GM12878 (cell line): Measurements from ENCODE around the gene INPP4B.

Experiments
- CREM ChIP-seq: IDR thresholded peaks from 2 replicates; pipeline ENCODE4 v1.6.1; 2014; ENCODE audit warnings: antibody characterized with exemption, low read depth
- DPF2 ChIP-seq: fragments of 450-650 bp; IDR thresholded peaks from 2 replicates; pipeline ENCODE4 v1.6.1; 2017; ENCODE audit warnings: mild to moderate bottlenecking
- POLR2A ChIP-seq: IDR thresholded peaks from 2 replicates; pipeline ENCODE4 v1.6.1; 2011; ENCODE audit warnings: low read depth, mild to moderate bottlenecking, low read length
- POLR2AphosphoS5 ChIP-seq: IDR thresholded peaks from 2 replicates; pipeline ENCODE4 v1.6.1; 2011; ENCODE audit warnings: mild to moderate bottlenecking, low read length, inconsistent platforms
- TARDBP ChIP-seq: IDR thresholded peaks from 2 replicates; pipeline ENCODE4 v1.6.1; 2016; ENCODE audit warnings: borderline replicate concordance
- ZNF274 ChIP-seq: IDR thresholded peaks from one replicate; pipeline ENCODE4 v1.8.0; 2011; ENCODE audit not compliant: insufficient read length, insufficient read depth
- TF ChIP-seq, protein P1 (sequence below), 3 experiments: IDR thresholded peaks in 2 of 3; conservative IDR thresholded peaks in 1 of 3; 2 replicates each; pipeline ENCODE4 v1.5.1; 2011; ENCODE audit warnings: low read depth in 3 of 3, low read length in 3 of 3, mild to moderate bottlenecking in 3 of 3, control low read depth in 2 of 3, moderate library complexity in 2 of 3, inconsistent platforms in 1 of 3, mixed read lengths in 1 of 3; ENCODE audit not compliant: control insufficient read depth in 2 of 3, insufficient read depth in 1 of 3; ENCODE audit errors: extremely low read depth in 1 of 3
- TF ChIP-seq, protein P2 (sequence below): fragments of 450-650 bp; IDR thresholded peaks from 2 replicates; pipeline ENCODE4 v1.6.1; 2017; ENCODE audit warnings: mild to moderate bottlenecking

DNA sequence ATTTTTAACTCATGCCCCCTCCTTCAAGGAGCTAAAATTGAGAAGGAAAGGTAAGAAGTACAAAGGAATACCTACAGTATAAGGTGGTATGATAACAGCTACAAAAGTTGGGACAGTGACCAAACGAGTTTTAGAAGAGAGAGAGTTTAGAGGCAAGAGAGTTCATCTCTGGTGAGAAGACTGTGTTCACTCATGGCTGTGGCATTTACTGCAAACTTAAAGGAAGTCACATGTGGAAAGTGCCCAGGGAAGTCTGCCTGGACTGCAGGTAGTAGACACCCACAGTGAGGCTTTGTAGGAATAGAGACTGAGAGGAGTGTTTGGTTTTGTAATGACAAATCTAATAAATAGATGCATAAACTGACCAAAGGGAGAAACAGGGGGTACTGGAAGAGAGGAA lies 716.2 kb downstream of the INPP4B start:
- no peak for TF ChIP-seq ZNF274
- TF ChIP-seq, protein P1, sequence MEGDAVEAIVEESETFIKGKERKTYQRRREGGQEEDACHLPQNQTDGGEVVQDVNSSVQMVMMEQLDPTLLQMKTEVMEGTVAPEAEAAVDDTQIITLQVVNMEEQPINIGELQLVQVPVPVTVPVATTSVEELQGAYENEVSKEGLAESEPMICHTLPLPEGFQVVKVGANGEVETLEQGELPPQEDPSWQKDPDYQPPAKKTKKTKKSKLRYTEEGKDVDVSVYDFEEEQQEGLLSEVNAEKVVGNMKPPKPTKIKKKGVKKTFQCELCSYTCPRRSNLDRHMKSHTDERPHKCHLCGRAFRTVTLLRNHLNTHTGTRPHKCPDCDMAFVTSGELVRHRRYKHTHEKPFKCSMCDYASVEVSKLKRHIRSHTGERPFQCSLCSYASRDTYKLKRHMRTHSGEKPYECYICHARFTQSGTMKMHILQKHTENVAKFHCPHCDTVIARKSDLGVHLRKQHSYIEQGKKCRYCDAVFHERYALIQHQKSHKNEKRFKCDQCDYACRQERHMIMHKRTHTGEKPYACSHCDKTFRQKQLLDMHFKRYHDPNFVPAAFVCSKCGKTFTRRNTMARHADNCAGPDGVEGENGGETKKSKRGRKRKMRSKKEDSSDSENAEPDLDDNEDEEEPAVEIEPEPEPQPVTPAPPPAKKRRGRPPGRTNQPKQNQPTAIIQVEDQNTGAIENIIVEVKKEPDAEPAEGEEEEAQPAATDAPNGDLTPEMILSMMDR (IDR thresholded peaks at IDR 0.05 in 2 of 3, conservative IDR thresholded peaks at IDR 0.05 in 1 of 3; ENCODE audit: control insufficient read depth in 2 of 3, extremely low read depth in 1 of 3, insufficient read depth in 1 of 3, low read depth in 3 of 3, low read length in 3 of 3), result no peak
- TF ChIP-seq TARDBP, result no peak
- no peak for TF ChIP-seq CREM
- TF ChIP-seq POLR2AphosphoS5, result no peak
- TF ChIP-seq POLR2A, result no peak
- TF ChIP-seq, protein P2, sequence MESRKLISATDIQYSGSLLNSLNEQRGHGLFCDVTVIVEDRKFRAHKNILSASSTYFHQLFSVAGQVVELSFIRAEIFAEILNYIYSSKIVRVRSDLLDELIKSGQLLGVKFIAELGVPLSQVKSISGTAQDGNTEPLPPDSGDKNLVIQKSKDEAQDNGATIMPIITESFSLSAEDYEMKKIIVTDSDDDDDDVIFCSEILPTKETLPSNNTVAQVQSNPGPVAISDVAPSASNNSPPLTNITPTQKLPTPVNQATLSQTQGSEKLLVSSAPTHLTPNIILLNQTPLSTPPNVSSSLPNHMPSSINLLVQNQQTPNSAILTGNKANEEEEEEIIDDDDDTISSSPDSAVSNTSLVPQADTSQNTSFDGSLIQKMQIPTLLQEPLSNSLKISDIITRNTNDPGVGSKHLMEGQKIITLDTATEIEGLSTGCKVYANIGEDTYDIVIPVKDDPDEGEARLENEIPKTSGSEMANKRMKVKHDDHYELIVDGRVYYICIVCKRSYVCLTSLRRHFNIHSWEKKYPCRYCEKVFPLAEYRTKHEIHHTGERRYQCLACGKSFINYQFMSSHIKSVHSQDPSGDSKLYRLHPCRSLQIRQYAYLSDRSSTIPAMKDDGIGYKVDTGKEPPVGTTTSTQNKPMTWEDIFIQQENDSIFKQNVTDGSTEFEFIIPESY, result no peak
- no peak for TF ChIP-seq DPF2
